Inferior parietal cortex (tissue), 1 donor: ENCODE measurements around the gene MMP20.
"Not testable (repeated sequence)": the region's sequence is repeated elsewhere in the genome, so short reads cannot be mapped to it uniquely, and the experiment has no call there.

ENCODE experiments used
- DNase-seq: peaks from one replicate; pipeline ENCODE4 v3.0.0-alpha.2; 2016; ENCODE audit errors: extremely low spot score

The MMP20 gene

GRCh38 chr11:102625177-102625576 lies at the start of gene MMP20:
MMP20 (minus strand) TSS chr11:102625332; CDS start chr11:102625319, 13 bp downstream.
- DNase-seq = no peak

GRCh38 chr11:102669664-102670063 lies 44.5 kb upstream of the MMP20 start:
- DNase-seq = no peak

GRCh38 chr11:102666331-102666957 lies 41.3 kb upstream of the MMP20 start:
- peak; percentile 62 for DNase-seq

GRCh38 chr11:102664001-102664752 lies 39.0 kb upstream of the MMP20 start:
- no peak for DNase-seq

GRCh38 chr11:102662607-102663006 lies 37.5 kb upstream of the MMP20 start:
- no peak for DNase-seq

DNA sequence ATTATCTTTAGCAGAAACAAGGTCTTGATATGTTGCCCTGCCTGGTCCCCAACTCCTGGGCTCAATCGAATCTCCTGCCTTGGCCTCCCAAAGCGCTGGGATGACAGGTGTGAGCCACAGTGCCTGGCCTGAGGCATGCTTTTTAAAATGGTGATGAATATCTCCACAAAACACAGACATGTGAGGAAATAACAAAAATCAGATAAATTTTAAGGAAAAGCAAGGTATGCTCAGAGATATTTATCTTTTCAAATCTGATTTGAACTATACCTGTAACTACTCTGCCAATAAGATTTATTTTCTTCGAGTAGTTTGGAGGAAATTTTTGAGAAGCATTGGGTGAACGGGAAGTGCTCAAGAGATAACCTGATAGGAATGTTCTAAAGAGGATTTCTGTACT lies 35.9 kb upstream of the MMP20 start:
- DNase-seq = no peak

- no peak for DNase-seq
Observed at GRCh38 chr11:102656528-102656927, 31.4 kb upstream of the MMP20 start.

DNA sequence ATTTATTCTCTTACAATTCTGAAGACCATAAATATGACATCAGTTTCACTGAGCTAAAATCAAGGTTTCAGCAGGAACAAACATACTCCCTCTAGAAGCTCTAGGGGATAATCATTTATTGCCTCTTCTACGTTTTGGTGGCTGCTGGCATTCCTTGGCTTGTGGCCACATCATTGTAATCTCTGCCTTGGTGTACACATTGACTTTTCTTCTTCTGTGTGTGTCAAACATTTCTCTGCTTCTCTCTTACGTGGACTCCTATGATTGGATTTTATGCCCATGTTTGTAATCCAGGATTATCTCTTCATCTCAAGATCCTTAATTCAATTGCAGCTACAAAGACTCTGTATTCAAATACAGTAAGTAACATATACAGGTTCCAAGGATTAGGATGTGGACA lies 30.4 kb upstream of the MMP20 start:
- no peak for DNase-seq

- no peak for DNase-seq
Observed at GRCh38 chr11:102654761-102655160, 29.6 kb upstream of the MMP20 start.

DNA sequence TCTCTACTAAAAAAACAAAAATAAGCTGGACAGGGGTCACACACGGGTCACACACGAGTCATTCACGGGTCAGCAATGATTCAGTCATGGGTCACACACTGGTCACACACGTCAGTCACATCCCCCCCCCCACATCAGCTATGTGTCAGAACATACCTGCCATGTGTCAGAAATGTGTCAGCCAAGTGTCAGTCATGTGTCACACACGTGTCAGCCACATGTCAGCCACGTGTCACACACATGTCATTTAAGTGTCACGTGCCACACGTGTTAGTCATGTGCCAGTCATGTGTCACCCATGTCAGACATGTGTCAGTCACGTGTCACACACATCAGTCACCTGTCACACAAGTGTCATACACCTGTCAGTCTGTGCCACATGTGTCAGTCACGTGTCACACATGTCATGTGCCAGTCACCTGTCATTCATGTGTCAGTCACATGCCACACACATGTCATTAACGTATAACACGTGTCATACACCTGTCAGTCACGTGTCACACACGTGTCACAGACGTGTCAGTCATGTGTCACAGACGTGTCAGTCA lies 28.7 kb upstream of the MMP20 start:
- no peak for DNase-seq

- DNase-seq = no peak
Observed at GRCh38 chr11:102647430-102647829, 22.3 kb upstream of the MMP20 start.

- no peak for DNase-seq
Observed at GRCh38 chr11:102643941-102644340, 18.8 kb upstream of the MMP20 start.

GRCh38 chr11:102640946-102641345 lies 15.8 kb upstream of the MMP20 start:
- no peak for DNase-seq

DNA sequence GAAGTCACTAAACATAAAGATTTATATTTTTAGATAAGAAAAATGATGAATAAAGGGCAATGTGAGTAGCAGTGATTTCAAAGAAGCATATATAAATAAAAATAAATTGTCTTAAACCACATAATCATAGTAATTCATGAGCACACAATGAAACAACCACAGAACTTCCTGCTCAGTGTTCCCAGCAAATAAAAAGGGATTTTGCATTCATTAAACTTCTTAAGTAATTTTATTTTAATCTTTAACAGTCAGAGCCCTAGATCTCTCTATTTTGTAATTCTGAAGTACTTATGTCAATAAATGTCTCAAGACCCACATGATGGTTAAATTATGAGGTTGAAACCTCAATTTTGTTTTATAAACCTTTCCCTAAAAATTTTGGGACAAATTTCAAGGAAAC lies 14.5 kb upstream of the MMP20 start:
- no peak for DNase-seq

DNA sequence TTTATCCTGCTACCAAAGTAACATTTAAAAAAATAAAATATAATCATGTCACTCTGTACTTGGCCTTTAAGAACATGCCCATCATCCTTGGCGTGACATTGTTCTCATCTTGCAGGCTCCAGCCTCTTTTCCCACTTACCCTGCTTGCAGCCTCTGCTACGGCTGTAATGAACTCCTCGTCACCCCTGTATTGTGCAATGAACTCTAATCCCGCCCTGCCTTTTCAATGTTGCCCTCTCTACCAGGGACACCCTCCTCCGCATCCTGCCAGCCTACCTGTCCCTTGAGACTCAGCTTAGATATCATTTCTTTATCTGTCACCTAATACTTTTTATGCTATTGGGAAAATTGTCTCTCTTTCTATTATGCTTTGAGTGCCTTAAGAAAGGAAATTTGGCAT lies 12.6 kb upstream of the MMP20 start:
- DNase-seq = no peak

DNA sequence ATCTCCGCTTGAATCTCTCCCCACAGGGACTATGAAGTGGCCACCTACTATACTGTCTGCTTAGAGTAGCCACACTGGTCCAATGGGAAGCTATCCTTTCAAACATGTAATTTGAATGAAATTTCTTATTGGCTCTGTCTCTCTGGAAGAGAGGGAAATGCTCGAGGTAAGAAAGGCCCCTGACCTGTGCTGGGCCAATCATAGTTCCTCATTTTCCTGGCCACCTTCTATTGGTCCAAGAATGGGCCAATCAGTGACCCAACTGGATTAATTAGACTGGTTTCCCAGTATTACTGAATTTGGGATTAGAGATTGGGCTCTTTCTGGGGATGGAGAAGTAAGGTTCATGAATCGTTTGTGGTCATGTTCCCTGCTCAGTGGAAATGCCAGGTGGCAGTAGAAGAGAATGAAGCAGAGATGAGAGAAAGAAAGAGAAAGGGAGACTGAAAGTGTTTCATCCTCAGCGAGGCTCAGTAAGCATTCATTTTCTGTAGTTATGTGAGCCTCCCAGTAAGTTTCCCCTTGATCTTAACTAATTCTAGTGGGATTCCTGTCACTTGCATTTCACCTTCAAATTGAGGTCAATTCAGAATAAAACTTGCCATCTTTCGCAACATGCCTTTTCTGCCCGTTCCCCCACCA lies 8.4 kb upstream of the MMP20 start:
- no peak for DNase-seq

GRCh38 chr11:102632026-102632425 lies 6.9 kb upstream of the MMP20 start:
- no peak for DNase-seq

- no peak for DNase-seq
Observed at GRCh38 chr11:102630598-102631448, 5.7 kb upstream of the MMP20 start.

DNA sequence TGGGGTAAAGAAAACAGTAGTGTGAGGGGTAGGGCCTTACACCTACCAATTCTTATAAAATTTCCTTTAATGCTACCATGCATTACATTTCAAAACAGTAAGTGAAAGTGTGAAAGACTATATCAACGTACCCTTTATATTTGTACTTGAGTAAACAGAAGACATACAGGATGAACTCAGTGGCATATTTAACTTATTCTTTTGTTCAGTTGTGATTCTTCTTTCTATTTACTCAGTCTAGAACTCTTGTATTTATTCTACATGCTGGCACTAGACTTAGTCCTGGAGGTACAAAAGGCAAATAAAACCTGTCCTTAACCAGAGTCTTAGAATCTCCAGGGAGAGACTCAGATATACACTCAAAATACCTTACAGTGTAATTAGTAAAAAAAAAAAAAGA lies 4.8 kb upstream of the MMP20 start:
- not testable (repeated sequence) for DNase-seq

DNA sequence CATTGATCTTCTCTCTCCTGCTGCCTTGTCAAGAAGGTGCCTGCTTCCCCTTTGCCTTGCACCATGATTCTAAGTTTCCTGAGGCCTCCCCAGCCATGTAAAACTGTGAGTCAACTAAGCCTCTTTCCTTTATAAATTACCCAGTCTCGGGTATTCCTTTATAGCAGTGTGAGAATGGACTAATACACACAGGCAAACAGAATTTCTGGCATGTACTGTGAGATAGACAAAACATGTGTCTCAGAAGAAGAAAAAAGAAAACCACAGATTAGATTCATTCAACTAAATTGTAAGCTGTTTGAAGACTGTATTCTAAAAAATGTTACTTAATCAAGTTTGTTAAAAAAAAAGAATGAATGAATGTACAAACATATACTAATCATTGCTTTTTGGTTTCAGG lies 1.5 kb upstream of the MMP20 start:
- no peak for DNase-seq

DNA sequence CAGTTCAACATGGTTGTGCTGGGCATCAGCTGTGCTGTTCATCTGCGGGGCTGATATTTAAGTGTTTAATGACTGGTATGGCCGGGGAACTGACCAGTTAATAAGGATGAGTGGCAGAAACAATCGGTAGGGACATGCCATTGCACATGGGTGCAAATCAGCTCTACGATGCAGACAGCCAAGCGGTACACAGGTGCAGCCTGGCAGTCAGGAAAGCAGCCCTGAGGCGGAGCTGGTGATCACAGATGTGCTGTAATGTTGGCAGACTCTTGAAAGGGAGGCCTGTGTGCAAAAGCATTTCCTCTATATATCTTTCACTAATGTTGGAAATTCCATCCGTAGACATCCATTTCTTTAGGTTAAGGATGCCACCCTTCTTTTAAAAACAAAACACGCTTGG lies 1.1 kb downstream of the MMP20 start:
- no peak for DNase-seq

- no peak for DNase-seq
Observed at GRCh38 chr11:102623128-102623527, 2.0 kb downstream of the MMP20 start.
